ENCODE results near the gene PTPRN. TPM values are rescaled to one million over a fixed set of nuclear protein-coding genes. Genes with fewer than 3 reads are reported as not detected.

PTPRN gene
- total RNA-seq, 1 donor from 2014 or later: 4.1 TPM

GRCh38 chr2:219298759-219299371 is 10.3 kb downstream of the PTPRN start:
- Mint-ChIP-seq H3K27ac (ENCODE audit: unreplicated experiment) (no peak overlapping the region), H3K36me3 (ENCODE audit: low read depth) (no peaks in the 10 kb centered on the region), H3K4me3 (no peak overlapping the region), H3K9me3 (no peaks in the 10 kb centered on the region), H3K27me3 (ENCODE audit: low read depth) (peaks cover 70% of the 10 kb centered on the region), H3K4me1 (peaks cover 6% of the 10 kb centered on the region)
- peak; percentile 90 for TF ChIP-seq CTCF (conservative IDR thresholded peaks at IDR 0.05)
- DNase-seq (ENCODE audit: low read depth, low spot score): peak; percentile 95

- peaks cover 6% of the 10 kb centered on the region for H3K4me1 Mint-ChIP-seq
- no peaks in the 10 kb centered on the region for H3K36me3 Mint-ChIP-seq (ENCODE audit: low read depth)
- peaks cover 61% of the 10 kb centered on the region for H3K27me3 Mint-ChIP-seq (ENCODE audit: low read depth)
- DNase-seq (ENCODE audit: low read depth, low spot score): no peak
- no peaks in the 10 kb centered on the region for H3K9me3 Mint-ChIP-seq
- TF ChIP-seq CTCF (conservative IDR thresholded peaks at IDR 0.05): no peak
- no peak overlapping the region for H3K4me3 Mint-ChIP-seq
- H3K27ac Mint-ChIP-seq (ENCODE audit: unreplicated experiment): no peak overlapping the region
Measured at GRCh38 chr2:219297766-219298456, 11.3 kb downstream of the PTPRN start.

GRCh38 chr2:219296631-219297391 is 12.4 kb downstream of the PTPRN start:
- Mint-ChIP-seq H3K27me3 (ENCODE audit: low read depth) (peaks cover 56% of the 10 kb centered on the region), H3K4me1 (peaks cover 6% of the 10 kb centered on the region), H3K9me3 (no peaks in the 10 kb centered on the region), H3K4me3 (no peak overlapping the region), H3K36me3 (ENCODE audit: low read depth) (no peaks in the 10 kb centered on the region), H3K27ac (ENCODE audit: unreplicated experiment) (no peak overlapping the region)
- no peak for DNase-seq (ENCODE audit: low read depth, low spot score)
- TF ChIP-seq CTCF (conservative IDR thresholded peaks at IDR 0.05): no peak

- TF ChIP-seq CTCF (conservative IDR thresholded peaks at IDR 0.05): no peak
- H3K27me3 Mint-ChIP-seq (ENCODE audit: low read depth): peaks cover 51% of the 10 kb centered on the region
- no peak overlapping the region for H3K27ac Mint-ChIP-seq (ENCODE audit: unreplicated experiment)
- no peaks in the 10 kb centered on the region for H3K9me3 Mint-ChIP-seq
- H3K4me1 Mint-ChIP-seq: peaks cover 6% of the 10 kb centered on the region
- H3K4me3 Mint-ChIP-seq: no peak overlapping the region
- no peaks in the 10 kb centered on the region for H3K36me3 Mint-ChIP-seq (ENCODE audit: low read depth)
- no peak for DNase-seq (ENCODE audit: low read depth, low spot score)
Measured at GRCh38 chr2:219296142-219296541, 13.1 kb downstream of the PTPRN start.

GRCh38 chr2:219294356-219295351 is 14.5 kb downstream of the PTPRN start:
- Mint-ChIP-seq H3K27ac (ENCODE audit: unreplicated experiment) (peak overlapping the region; percentile 75), H3K4me1 (peaks cover 6% of the 10 kb centered on the region), H3K9me3 (no peaks in the 10 kb centered on the region), H3K4me3 (peak overlapping the region; percentile 68), H3K27me3 (ENCODE audit: low read depth) (peaks cover 39% of the 10 kb centered on the region), H3K36me3 (ENCODE audit: low read depth) (no peaks in the 10 kb centered on the region)
- peak; percentile 99 for TF ChIP-seq CTCF (conservative IDR thresholded peaks at IDR 0.05)
- DNase-seq (ENCODE audit: low read depth, low spot score): peak; percentile 79

All from neural crest cell (in vitro differentiated cells).